Gastrocnemius medialis (tissue), 4 donors: ENCODE measurements around the gene PRIM1. TPM values are rescaled to one million over a fixed set of nuclear protein-coding genes. Genes with fewer than 3 reads are reported as not detected.
A peak's percentile ranks its signal among the peaks of the same experiment; 100 is the strongest.

Experiments used
- ATAC-seq, 2 donors: fragments of 150-250 bp; one replicate each; pipeline ENCODE4 v1.9.1; 2016
- DNase-seq, 2 donors: peaks; one replicate each; pipeline ENCODE4 v3.0.0-alpha.2; 2019
- H3K27ac ChIP-seq, 4 donors: fragments of 200-600 bp; sonication (generic); 1 replicate in 1 of 4; 2 replicates in 3 of 4; pipeline ENCODE4 v1.5.1; 2016 to 2018; ENCODE audit warnings: mild to moderate bottlenecking in 2 of 4, moderate library complexity in 1 of 4
- H3K27me3 ChIP-seq, 3 donors: fragments of 200-600 bp; sonication (generic) in 2 of 3; 1 replicate in 1 of 3; 2 replicates in 2 of 3; pipeline versions ENCODE4 v1.5.1 to v1.6.0; 2016 to 2019; ENCODE audit warnings: mild to moderate bottlenecking in 1 of 3, moderate library complexity in 1 of 3
- H3K36me3 ChIP-seq, 2 donors: fragments of 200-600 bp; sonication (generic) in 1 of 2; one replicate each; pipeline ENCODE4 v1.5.1; 2017 to 2018
- H3K4me1 ChIP-seq, 2 donors: fragments of 200-600 bp; sonication (generic) in 1 of 2; one replicate each; pipeline ENCODE4 v1.5.1; 2016 to 2017; ENCODE audit warnings: mild to moderate bottlenecking in 2 of 2
- H3K4me3 ChIP-seq, 4 donors: fragments of 200-600 bp; sonication (generic) in 3 of 4; 1 replicate in 1 of 4; 2 replicates in 3 of 4; pipeline ENCODE4 v1.5.1; 2016 to 2019; ENCODE audit warnings: mild to moderate bottlenecking in 2 of 4
- H3K9me3 ChIP-seq, 3 donors: fragments of 200-600 bp; sonication (generic) in 2 of 3; 1 replicate in 1 of 3; 2 replicates in 2 of 3; pipeline ENCODE4 v1.5.1; 2016 to 2019
- POLR2A ChIP-seq, 2 donors: fragments of 450-650 bp; IDR thresholded peaks; one replicate each; pipeline ENCODE4 v1.6.1; 2017; ENCODE audit warnings: antibody characterized with exemption in 2 of 2, mild to moderate bottlenecking in 2 of 2, moderate library complexity in 2 of 2
- in situ Hi-C, 4 donors: fragments of 200-750 bp; cut with MboI; loops; one replicate each; pipeline versions ENCODE4 v1.15.0 to v1.8.0; 2017; ENCODE audit warnings: low sequenced_read_pairs in 4 of 4
- intact Hi-C: fragments of 100-400 bp; cut with DNase I; formaldehyde crosslinking; loops from one replicate; pipeline ENCODE4 v1.15.1; 2023; ENCODE audit warnings: low total_unique reads
- total RNA-seq, 4 donors: library from RNA; depleted of rRNA; stranded (reverse); fragments of >200 nt; gene quantifications; one replicate each; pipeline versions ENCODE4 v1.1.0 to v1.2.3, GENCODE V29; 2016
- TF ChIP-seq, protein P1 (sequence below), 5 experiments: fragments of 450-650 bp in 3 of 5; fragments of 200-600 bp in 2 of 5; sonication (generic) in 2 of 5; IDR thresholded peaks in 4 of 5; conservative IDR thresholded peaks in 1 of 5; 1 replicate in 4 of 5; 2 replicates in 1 of 5; pipeline ENCODE4 v1.5.1; 2016 to 2019; ENCODE audit warnings: antibody characterized with exemption in 5 of 5, mild to moderate bottlenecking in 3 of 5, moderate library complexity in 3 of 5

PRIM1 gene
- total RNA-seq, 4 donors from 2014 or later: 3.2 to 5.9 (median 3.7) TPM

DNA sequence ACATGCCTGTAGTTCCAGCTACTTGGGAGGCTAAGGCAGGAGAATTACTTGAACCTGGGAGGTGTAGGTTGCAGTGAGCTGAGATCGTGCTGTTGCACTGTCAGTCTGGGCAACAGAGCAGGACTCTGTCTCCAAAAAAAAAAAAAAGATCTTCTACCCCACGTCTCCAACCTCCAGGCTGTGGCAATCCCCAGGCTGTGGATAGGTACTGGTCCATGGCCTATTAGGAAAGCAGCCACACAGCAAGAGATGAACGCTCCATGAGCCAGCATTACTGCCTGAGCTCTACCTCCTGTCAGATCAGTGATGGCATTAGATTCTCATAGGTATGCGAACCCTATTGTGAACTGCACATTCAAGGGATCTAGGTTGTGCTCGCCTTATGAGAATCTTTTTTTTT, 58.0 kb downstream of the PRIM1 start:
- Histone ChIP-seq H3K27ac (peak overlapping the region in 2 of 4 donors; percentile 0 to 62), H3K36me3 (no peaks in the 10 kb centered on the region), H3K4me3 (no peak overlapping the region), H3K4me1 (peaks cover 15 to 21% of the 10 kb centered on the region in 2 donors), H3K27me3 (no peaks in the 10 kb centered on the region), H3K9me3 (no peaks in the 10 kb centered on the region)
- in situ Hi-C loops (no loop called here), intact Hi-C loops (no loop called here)
- TF ChIP-seq, protein P1, sequence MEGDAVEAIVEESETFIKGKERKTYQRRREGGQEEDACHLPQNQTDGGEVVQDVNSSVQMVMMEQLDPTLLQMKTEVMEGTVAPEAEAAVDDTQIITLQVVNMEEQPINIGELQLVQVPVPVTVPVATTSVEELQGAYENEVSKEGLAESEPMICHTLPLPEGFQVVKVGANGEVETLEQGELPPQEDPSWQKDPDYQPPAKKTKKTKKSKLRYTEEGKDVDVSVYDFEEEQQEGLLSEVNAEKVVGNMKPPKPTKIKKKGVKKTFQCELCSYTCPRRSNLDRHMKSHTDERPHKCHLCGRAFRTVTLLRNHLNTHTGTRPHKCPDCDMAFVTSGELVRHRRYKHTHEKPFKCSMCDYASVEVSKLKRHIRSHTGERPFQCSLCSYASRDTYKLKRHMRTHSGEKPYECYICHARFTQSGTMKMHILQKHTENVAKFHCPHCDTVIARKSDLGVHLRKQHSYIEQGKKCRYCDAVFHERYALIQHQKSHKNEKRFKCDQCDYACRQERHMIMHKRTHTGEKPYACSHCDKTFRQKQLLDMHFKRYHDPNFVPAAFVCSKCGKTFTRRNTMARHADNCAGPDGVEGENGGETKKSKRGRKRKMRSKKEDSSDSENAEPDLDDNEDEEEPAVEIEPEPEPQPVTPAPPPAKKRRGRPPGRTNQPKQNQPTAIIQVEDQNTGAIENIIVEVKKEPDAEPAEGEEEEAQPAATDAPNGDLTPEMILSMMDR (IDR thresholded peaks at IDR 0.05 in 4 of 5, conservative IDR thresholded peaks at IDR 0.05 in 1 of 5): no peak
- TF ChIP-seq POLR2A (IDR thresholded peaks at IDR 0.05): no peak
- ATAC-seq: peak in 1 of 2 donors; percentile 40
- peak in 1 of 2 donors; percentile 17 for DNase-seq

DNA sequence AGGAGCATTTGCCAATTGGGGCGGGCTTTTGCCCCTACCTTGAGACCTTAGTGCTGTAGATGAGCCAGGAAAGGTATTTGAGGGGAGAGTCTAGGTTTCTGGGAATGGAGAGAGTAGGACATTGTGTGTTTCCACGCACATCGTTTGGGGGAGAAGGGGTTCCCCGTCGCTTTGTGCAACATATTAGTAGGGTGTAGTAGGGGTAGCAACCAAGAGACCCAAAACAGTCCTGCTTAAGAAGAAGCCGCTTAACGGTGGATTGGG, 63.3 kb downstream of the PRIM1 start:
- TF ChIP-seq, protein P1 (IDR thresholded peaks at IDR 0.05 in 4 of 5, conservative IDR thresholded peaks at IDR 0.05 in 1 of 5): no peak
- TF ChIP-seq POLR2A (IDR thresholded peaks at IDR 0.05): no peak
- DNase-seq: no peak
- no peaks in the 10 kb centered on the region for H3K9me3 ChIP-seq
- H3K36me3 ChIP-seq: no peaks in the 10 kb centered on the region
- intact Hi-C loops: loop anchor here (1.0 to 5.0 kb wide), 4 partner anchors 37 to 834 kb away; partner anchors contain the start of genes ATP5F1B, DDIT3, MBD6 and NACA
- peak overlapping the region; percentile 97 to 99 (median 98) for H3K27ac ChIP-seq
- peak overlapping the region; percentile 75 to 95 (median 89) for H3K4me3 ChIP-seq
- peaks cover 33 to 40% of the 10 kb centered on the region in 2 donors for H3K4me1 ChIP-seq
- no peak for ATAC-seq
- no peaks in the 10 kb centered on the region for H3K27me3 ChIP-seq
- in situ Hi-C loops: loop anchor here in 2 of 4 donors (5.0 kb wide), 1 partner anchor 51 kb away; no protein-coding TSS in a partner anchor

DNA sequence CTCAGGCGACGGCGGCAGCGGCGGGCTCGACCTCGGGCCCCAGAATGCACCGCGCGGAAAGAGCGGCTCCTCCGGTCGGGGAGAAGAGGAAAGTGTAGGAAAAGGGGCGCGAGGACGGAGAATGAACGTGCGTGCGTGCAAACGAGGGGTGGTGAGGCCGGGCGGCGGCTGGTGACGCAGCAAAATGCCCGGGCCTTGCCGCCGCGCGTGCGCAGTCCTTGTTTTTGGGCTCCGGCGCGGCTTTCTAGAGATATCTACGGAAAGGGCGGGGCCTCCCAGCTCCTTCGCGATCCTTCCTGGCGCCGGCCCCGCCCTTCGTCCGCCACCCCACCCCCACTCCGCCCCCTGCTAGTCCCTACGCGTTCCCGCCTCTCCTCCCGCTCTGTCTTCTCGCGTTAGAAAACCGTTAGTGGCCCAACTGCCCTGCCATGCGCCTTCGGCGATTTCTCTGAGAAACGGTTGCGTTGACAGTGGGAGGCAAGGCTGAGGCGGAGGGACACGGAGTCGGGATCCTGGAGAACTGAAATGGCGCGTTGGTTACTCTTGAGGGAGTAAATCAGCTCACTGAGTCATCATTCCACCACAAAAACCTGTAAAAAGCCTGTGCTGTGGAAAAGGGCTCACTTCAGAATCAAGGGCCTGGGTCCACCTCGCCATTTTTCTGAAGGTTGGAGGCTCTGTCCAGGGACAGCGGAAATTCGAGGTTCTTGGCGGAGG, 63.8 kb downstream of the PRIM1 start, which contains the start of gene PTGES3:
TSS of gene PTGES3 (minus strand) at position 156 of the 717 bp plus-strand sequence. CDS start 285 bp downstream, outside the sequence.
- in situ Hi-C loops: loop anchor here in 2 of 4 donors (5.0 kb wide), 1 partner anchor 51 kb away; no protein-coding TSS in a partner anchor
- ATAC-seq (peak; percentile 88 to 89), DNase-seq (peak; percentile 96 to 97)
- TF ChIP-seq POLR2A (IDR thresholded peaks at IDR 0.05): peak; percentile 96 to 97
- TF ChIP-seq, protein P1 (IDR thresholded peaks at IDR 0.05 in 4 of 5, conservative IDR thresholded peaks at IDR 0.05 in 1 of 5): no peak
- H3K36me3 ChIP-seq: no peaks in the 10 kb centered on the region
- H3K4me3 ChIP-seq: peak within 1 kb of the TSS; percentile 84 to 95 (median 90)
- H3K27ac ChIP-seq: peak within 1 kb of the TSS; percentile 97 to 99 (median 98)
- peaks cover 33 to 41% of the 10 kb centered on the region in 2 donors for H3K4me1 ChIP-seq
- no peaks in the 10 kb centered on the region for H3K27me3 ChIP-seq
- intact Hi-C loops: loop anchor here (1.0 to 5.0 kb wide), 4 partner anchors 37 to 834 kb away; partner anchors contain the start of genes ATP5F1B, DDIT3, MBD6 and NACA
- no peaks in the 10 kb centered on the region for H3K9me3 ChIP-seq

DNA sequence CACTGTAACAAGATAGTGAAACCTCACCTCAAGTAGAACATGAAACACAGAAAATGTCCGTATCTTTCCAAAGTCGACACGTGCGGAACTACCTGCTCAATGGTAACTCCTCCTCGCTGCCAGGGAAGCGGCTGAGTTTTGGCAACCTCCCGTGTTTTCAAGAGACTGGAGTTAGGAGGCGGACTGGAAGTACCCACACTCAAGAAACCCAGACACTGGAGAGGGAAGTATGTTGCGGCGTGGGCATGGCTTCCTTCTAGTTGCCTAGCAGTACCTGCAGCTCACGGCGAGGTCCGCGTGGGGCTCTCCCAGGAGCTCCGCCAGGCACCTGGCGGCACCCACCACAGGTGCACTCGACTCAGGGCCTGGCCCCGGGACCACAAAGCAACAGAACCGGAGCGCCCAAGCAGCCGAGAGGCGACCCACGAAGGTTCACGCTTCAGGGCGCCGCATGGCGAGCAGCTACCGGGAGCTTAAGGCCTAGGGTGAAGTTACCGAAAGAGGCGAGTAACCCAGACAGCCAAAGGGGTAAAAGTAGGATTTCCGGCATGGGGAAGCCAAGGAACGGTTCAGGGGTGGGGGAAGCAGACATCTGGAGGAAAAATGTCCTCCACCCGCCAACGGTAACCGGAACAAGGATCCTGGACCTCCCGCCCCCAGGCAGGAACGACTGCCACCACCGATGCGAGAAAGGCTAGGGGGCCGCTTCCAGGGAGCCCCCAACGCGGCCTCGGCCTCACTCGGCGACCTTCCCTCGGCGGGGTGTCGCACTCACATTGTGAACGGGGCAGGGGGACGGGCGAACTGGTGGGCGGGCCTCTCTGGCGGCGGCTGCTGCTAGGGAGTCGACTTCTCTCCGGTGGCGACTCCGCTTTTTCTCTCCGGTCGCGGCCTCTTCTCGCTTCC, 64.6 kb downstream of the PRIM1 start:
- in situ Hi-C loops: loop anchor here in 2 of 4 donors (5.0 kb wide), 1 partner anchor 50 kb away; no protein-coding TSS in a partner anchor
- TF ChIP-seq POLR2A (IDR thresholded peaks at IDR 0.05): no peak
- TF ChIP-seq, protein P1 (IDR thresholded peaks at IDR 0.05 in 4 of 5, conservative IDR thresholded peaks at IDR 0.05 in 1 of 5): peak in 1 of 5 experiments; percentile 23
- Histone ChIP-seq H3K27me3 (no peaks in the 10 kb centered on the region), H3K9me3 (no peaks in the 10 kb centered on the region), H3K27ac (peak overlapping the region; percentile 97 to 99 (median 98)), H3K4me1 (peaks cover 40 to 41% of the 10 kb centered on the region in 2 donors), H3K4me3 (peak overlapping the region; percentile 84 to 95 (median 90)), H3K36me3 (no peaks in the 10 kb centered on the region)
- intact Hi-C loops: loop anchor here (1.0 to 5.0 kb wide), 4 partner anchors 38 to 835 kb away; partner anchors contain the start of genes ATP5F1B, DDIT3, MBD6 and NACA
- ATAC-seq (peak; percentile 17 to 19), DNase-seq (peak; percentile 56 to 65)
